ENCODE measurements around the gene NCKAP1.

DNA sequence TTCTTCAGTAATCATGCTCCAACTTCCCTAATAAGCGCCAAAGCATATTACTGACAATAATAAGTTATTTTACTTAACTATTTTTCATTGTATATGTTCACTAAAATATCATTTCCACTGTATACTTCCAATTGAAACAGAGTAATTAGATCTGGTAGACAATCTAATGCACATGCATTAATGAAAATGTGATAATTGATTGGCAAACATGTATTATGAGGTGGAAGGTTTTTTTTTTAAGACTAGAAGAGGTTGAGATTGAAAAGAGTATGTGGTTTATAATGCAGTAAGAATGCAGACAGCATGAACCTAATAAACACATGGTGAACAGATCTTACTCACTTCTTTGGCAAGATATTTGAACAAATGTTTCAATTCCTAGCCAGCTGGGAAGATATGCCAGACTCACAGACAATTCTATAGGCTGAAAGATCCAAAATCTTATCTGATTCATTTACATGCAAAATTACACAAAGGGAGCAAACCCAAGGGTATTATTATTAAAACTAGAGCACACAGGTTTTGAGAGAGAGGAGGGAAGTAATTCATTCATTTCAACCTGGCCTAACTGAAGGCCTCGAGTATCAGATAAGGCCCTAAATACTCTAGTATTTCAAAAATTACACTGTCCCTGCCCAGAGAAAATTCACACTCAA, 2.8 kb downstream of the NCKAP1 start:
- TF ChIP-seq, protein P1, sequence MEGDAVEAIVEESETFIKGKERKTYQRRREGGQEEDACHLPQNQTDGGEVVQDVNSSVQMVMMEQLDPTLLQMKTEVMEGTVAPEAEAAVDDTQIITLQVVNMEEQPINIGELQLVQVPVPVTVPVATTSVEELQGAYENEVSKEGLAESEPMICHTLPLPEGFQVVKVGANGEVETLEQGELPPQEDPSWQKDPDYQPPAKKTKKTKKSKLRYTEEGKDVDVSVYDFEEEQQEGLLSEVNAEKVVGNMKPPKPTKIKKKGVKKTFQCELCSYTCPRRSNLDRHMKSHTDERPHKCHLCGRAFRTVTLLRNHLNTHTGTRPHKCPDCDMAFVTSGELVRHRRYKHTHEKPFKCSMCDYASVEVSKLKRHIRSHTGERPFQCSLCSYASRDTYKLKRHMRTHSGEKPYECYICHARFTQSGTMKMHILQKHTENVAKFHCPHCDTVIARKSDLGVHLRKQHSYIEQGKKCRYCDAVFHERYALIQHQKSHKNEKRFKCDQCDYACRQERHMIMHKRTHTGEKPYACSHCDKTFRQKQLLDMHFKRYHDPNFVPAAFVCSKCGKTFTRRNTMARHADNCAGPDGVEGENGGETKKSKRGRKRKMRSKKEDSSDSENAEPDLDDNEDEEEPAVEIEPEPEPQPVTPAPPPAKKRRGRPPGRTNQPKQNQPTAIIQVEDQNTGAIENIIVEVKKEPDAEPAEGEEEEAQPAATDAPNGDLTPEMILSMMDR (IDR thresholded peaks at IDR 0.05; ENCODE audit: low read depth, low read length, missing input control) = no peak
- TF ChIP-seq RXRA (IDR thresholded peaks at IDR 0.05) (no peak), RAD21 (IDR thresholded peaks at IDR 0.05) (no peak), TAF1 (conservative IDR thresholded peaks at IDR 0.05) (no peak)
- TF ChIP-seq, protein P2, sequence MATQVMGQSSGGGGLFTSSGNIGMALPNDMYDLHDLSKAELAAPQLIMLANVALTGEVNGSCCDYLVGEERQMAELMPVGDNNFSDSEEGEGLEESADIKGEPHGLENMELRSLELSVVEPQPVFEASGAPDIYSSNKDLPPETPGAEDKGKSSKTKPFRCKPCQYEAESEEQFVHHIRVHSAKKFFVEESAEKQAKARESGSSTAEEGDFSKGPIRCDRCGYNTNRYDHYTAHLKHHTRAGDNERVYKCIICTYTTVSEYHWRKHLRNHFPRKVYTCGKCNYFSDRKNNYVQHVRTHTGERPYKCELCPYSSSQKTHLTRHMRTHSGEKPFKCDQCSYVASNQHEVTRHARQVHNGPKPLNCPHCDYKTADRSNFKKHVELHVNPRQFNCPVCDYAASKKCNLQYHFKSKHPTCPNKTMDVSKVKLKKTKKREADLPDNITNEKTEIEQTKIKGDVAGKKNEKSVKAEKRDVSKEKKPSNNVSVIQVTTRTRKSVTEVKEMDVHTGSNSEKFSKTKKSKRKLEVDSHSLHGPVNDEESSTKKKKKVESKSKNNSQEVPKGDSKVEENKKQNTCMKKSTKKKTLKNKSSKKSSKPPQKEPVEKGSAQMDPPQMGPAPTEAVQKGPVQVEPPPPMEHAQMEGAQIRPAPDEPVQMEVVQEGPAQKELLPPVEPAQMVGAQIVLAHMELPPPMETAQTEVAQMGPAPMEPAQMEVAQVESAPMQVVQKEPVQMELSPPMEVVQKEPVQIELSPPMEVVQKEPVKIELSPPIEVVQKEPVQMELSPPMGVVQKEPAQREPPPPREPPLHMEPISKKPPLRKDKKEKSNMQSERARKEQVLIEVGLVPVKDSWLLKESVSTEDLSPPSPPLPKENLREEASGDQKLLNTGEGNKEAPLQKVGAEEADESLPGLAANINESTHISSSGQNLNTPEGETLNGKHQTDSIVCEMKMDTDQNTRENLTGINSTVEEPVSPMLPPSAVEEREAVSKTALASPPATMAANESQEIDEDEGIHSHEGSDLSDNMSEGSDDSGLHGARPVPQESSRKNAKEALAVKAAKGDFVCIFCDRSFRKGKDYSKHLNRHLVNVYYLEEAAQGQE (IDR thresholded peaks at IDR 0.05) = no peak

Data from liver (tissue), 3 donors.